NCI-H82 treated with DMSO at 0.1 percent for 48 hours (cell line): ENCODE results near the gene SLC35B2.

Experiments
- DNase-seq: peaks from one replicate; lab custom pipeline; 2025; ENCODE audit not compliant: unreplicated experiment; lab: John Stamatoyannopoulos, UW

SLC35B2 gene, protein sequence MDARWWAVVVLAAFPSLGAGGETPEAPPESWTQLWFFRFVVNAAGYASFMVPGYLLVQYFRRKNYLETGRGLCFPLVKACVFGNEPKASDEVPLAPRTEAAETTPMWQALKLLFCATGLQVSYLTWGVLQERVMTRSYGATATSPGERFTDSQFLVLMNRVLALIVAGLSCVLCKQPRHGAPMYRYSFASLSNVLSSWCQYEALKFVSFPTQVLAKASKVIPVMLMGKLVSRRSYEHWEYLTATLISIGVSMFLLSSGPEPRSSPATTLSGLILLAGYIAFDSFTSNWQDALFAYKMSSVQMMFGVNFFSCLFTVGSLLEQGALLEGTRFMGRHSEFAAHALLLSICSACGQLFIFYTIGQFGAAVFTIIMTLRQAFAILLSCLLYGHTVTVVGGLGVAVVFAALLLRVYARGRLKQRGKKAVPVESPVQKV

DNA sequence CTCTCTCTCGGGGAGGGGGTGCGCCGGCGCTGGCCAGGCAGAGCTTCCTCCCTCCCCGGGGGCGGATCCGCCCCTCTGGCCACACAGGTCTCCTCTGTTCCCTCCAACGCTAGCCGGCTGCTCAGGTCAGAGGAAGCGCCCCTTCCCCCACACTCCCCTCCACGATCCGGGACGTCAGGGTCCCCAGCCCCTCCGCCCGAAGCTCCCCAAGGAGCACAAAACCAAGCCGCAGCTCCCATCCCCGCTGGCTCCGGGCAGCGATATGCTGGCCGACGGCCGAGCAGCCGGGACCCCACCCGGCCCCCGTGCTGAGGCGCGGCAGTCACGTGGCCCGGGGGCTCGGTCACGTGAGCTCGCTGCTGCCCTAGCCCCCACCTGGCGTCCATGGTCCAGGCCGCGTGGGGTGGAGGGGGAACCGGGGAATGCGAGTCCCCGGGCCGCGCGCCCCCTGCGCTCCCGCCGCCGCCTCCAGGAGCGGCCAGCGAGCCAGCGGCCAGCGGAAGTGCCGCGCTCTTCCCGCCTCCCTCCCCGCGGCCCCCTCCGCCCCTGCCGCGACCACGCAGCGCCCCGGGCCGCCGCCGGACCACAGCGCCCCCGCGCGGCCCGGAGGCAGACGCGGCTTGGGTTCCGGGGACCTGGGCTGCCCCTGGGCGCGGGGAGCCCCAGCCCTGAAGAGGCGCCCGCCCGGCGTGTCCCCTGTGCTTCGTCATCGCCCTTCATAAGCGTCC is at the start of gene SLC35B2:
Gene SLC35B2, minus strand, starts transcription at position 504 of the 728 bp plus-strand sequence. Its CDS starts 118 bp downstream, at position 386.
- peak; percentile 35 for DNase-seq

DNA sequence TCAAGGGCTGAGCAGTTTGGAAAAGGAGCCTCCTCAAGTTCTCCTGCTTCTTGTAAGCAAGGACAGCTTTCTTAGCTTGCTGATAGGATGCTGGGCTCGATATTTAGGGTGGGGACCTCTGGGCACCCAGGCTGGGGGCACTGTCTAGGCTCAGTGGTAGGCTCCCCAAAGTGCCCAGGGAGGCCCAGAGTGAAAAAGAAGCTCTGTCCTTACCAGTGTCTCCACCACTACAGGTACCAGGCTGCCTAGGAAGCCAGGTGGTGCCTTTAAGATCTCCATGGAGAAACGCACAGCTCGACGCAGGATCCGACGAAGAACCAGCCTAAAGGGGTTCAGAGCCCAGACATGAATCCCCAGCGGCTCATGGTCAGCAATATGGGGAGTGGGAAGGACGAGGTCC is 49.4 kb upstream of the SLC35B2 start:
- no peak for DNase-seq

DNA sequence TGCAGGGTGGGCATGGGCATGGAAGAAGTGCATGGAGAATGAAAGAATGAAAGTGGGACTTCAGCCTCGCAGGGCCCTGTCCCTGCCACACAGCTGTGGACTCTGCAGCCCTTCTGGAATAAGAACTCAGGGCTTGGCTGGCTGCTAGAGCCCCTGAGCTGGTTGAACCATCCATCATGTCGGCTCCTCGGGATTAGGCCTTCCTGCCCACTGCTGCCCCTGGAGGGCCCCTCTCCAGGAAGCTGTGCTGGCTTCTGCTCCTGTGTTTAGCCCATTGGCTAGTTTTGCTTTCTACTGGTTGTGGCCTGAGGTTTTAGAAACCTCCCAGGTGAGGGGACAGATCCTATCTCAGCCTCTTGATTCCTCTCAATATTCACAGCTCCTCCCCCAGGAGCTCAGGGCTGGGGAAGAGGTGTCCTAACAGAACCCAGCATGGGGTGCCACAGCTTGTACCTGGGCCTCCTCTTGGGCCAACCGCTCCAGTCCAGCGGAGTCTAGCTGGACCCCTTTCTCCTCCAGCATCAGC is 47.9 kb upstream of the SLC35B2 start:
- no peak for DNase-seq

DNA sequence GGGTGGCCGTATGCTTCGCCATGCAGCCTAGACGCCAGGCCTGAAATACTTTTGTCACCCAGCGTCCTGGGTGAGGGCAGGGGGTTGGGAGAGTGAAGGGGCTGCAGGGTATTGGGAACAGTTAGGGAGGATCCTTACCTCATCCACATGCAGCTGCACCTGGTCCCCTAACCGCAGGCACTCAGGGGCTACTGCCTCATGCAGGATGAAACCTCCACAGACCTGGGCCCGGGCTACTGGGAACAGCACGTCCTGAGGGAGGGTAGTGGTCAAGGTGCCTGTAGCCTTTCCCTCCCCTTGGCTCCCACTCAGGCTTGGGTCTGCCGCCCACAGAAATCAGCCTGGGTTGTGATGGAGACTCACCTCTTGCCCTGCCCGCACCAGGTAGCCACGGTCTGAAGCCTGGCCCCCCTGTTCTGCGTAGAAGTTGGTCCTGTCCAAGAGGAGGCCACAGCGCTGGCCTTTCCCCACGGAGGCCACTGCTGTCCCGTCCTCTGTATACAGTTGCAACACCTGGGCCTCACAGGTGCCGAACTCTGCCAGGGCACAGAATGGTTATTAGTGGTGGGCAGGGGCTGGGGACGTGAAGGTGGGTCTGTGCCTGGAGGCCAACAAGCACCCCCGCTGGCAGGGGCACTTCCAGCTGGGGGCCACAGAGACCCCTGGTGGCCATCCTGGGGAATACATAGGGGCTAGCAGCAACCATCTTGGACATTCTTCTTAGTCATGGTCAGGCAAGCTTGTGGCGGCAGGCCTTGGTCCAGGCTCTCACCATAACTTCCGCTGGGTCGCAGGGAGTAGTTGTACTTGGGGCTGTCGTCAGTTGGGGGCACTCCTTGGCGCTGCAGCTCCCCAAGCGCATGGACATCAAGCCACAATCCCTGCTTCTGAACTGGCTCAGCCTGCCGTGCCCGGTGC is 47.2 kb upstream of the SLC35B2 start:
- DNase-seq: no peak

DNA sequence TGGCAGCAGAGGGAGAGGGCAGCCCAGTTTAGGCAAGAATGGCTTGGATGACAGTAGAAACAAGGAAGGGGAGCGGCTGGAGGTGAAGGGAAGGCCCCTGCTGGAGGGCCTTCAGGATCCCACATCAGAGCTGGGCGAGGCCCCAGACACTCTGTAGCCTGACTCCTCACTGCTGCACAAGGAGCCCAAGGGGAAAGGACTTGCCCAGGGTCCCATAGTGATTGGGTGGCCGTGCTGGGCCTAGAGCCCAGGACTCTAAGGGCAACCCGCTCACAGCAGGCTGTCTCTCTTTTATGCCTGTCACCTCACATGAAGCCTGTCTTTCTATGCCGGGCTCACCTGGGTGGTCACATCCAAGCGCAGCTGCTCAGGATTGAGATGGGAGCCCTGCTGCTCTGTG is 46.5 kb upstream of the SLC35B2 start:
- DNase-seq: no peak

DNA sequence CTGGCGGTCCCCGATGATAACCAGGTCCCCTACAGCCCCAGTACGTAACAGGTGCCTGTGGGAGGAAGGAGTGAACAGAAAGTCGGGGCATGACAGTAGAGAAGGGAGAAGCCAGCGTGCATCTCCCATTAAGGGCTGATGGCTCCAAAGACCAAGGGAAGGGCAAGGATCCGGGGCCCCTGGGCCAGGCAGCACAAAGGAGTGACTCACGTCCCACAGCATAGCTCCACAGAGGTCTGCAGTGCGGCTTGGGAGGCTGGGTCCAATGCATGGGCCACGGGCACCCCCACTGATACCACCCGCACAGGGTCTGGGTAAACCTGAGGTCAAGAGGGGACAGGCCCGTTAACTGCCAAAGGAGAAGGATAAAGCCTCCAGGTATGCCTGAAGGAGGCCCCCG is 45.5 kb upstream of the SLC35B2 start:
- DNase-seq: no peak

DNA sequence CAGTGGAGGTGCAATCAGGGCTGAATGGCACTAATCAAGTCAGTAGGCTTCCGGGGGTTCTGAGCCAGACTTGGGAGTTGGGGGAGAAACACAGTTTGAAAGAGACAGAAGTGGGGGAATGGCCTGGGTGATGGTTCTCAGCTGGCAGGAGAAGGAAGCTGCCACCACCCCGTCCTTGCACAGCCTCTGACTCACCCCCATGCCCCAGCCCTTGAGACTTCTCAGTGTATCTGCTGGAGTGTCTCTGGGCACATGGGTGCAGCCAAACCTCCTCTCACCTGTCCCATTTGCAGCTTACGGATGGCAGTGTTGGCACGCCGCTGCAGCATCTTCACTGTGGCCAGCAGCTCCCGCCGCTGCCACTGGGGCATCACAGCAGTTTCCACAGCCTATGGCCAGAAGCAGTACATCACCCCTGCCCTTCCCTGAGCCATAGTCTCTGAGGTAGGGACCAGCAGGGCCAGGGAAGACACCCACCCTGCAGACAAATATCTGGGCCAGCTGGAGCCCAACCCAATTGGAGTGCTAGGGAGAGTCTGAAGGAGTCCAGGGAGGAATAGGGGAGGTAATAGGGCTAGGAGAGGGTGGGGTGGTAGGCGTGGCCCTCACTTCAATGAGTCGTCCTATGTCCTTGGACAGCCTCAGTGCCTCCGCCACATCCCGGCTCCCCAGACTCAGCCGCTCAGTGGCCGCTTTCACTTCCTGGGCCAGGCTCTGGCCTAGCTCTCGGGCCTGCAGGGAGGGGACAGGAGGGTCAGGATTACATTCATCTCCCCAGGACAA is 44.6 kb upstream of the SLC35B2 start:
- DNase-seq: no peak

DNA sequence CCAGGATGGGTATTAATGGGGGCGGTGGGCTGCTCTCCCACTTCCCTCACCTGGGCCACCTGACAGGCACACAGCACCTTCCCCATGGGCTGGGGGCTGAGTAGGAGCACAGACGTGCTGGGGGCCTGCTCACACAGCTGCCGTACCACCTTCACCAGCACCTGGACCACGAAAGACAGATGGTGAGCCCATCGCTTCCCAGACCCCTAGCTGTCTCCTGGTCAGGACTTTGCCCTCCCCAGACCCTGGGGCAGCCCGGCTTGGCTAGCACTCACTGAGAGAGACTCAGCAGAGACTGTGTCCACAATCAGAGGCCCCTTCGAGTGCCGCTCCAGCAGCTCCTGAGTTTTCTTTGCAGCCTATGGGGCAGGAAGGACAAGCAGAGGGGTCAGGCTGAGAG is 43.8 kb upstream of the SLC35B2 start:
- DNase-seq: no peak

DNA sequence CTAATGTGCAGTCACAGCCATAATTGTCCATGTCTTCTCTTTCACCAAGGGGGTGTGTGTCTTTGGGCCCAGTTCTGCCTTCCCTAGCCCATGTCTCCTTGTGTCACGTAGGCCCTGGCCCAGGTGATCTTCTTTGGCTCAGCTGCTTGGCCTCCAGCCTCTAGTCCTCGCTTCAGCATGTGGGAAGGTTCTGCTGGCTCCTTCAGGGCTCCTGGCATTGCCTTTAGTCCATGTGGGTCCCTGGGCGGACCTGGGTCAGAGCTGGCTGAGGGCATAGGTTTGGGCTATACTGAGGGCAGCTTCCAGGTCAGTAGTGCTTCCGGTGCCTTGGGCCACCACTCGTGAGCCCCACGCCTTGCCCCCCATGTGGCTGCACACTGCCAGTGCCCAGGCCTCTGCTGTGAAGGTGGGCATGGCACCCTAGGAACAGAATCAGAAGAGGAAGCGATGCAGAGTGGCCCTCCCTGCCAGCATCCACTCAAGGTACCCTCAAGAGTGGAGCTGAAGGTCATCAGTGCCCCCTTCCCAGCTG is 43.0 kb upstream of the SLC35B2 start:
- DNase-seq: no peak

DNA sequence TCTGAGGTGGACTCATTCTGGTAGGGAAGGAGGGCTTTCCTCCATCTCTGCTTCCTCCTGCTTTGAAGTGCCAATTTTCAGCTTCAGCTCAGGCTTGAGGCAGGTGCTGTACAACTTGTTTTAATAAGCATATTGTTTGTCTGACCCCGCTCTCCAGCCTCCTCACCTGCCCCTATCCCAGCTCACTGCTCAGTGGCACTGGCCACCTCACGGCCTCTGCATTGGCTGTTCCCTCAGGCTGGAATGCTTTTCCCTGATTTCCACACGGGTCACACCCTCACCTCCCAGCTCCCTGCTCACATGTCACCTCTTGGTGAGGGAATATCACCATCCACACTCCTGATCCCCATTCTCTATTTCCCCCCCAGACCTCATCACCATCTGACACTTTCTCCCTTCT is 41.5 kb upstream of the SLC35B2 start:
- DNase-seq: no peak

DNA sequence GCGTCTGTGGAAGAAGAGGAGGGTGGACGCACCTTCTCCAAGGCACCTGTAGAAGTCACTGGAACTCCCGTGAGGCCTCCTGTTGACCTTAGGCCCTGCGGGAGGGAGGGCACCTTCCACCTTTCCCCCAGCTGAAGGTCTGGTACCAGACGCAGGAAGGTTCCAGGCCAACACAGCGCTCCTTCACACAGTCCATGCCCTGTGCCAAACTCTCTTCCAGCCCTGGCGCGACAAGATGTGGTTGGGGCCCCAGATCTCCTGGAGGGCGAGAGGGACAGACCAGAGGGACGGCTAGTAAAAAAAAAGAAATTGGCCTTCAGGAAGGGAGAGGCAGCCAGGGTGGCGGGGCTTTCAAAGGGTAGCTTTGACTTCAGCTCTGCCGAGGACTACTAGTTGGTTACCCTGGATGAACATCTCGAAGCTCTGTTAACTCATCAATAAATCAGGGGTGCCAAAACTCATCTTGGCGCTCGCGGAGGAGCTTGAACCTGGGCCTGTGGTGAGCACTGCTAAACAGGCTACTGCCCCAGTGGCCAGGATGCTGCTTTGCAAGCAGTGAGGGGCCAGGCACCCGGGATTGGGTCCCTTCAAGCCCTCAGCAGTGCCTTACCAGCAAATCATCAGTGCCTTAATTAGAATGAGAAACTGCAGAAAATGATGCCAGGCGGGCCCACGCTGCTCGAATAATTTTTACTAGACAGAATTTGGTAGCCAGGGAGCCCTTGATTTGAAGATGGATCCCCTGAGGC is 40.9 kb upstream of the SLC35B2 start:
- DNase-seq: no peak

DNA sequence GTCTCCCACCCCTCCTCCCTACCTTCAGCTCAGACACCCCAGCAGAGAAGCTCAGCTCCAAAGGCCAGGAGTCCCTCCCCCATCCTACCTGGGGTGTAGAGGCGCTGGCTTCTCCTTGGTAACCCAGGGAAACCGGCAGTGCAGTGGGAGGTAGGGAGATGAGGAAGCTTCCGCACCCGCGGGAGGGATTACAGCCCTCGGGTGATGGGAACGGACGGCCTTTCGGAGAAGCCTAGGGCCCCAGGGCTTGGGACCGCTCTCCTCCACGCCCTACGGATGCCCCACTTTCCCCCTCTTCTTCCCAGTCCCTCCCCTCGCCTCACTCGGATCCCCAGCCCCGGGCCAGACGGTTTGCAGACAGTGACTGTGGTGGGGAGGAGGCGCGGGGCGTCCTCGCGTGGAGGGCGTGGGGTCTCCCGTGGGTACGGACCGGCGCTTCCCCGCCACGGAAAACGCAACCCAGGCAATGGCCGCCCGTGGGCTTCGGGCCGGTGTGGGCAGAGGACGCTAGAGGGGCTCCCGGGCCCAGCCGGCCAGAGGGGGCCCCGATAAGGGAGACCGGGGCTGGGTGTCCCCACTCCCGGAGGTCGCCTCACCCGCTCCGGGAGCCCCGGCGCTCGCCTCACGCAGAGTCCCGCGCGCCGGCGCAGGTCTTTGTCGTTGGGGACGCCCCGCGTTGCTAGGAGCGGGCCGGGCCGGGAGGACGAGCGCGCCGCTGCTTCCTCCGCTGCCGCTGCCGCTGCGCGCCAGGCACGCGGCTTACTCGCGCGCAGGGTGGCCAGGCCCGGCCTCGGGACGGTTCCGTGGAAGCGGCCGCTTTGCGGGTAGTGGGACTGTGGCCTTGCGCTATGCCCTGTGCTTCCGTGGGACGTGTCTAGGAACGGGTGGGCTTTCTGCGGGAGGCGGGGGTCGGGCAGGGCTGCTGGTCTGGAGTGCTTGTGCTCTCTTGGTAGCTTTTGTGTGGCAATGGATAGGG is 40.0 kb upstream of the SLC35B2 start:
- no peak for DNase-seq

DNA sequence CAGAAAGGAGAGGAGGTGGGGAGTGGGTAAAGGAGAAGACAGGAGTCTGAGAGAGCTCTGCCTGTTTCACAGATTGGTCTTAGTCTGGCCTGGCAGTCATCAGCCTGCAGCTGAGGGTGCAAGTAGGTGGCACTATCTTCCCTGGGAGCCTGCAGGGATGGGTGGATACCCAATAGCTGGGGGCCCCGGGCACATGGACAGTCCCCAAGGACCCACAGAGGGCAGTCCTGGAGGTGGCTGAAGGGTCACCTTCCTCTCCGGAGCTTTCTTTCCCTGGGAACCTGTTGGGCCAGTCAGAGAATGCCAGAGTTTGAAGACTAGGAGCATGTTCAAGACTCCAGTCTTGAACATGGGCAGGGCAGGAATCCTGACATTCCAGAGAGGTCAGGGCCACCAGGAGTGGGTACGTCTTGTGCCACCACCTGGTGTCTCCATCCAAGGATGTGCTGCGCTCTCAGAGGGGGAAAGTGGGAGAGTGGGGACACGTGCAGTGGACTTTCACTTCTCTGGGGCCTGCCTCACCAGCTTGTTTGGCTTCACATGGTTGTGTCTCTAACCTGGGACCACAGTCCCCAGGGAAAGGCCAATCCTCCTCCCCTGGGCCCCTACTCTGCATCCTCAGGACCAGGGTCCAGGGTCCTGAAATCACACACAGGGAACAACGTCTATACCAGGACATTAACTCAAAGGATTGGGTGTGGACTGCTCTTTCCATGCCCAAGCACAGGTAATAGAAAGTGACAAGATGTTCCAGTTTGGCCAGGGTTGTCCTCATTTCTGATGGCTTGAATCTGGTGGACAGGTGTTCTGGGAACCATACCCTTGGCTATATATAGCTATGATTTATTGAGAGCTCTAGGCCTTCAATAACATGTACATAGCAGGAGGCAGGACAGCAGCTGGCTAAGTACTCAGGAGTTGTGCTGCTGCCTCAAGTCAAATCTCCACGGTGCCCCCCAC is 37.8 kb upstream of the SLC35B2 start:
- DNase-seq: no peak

DNA sequence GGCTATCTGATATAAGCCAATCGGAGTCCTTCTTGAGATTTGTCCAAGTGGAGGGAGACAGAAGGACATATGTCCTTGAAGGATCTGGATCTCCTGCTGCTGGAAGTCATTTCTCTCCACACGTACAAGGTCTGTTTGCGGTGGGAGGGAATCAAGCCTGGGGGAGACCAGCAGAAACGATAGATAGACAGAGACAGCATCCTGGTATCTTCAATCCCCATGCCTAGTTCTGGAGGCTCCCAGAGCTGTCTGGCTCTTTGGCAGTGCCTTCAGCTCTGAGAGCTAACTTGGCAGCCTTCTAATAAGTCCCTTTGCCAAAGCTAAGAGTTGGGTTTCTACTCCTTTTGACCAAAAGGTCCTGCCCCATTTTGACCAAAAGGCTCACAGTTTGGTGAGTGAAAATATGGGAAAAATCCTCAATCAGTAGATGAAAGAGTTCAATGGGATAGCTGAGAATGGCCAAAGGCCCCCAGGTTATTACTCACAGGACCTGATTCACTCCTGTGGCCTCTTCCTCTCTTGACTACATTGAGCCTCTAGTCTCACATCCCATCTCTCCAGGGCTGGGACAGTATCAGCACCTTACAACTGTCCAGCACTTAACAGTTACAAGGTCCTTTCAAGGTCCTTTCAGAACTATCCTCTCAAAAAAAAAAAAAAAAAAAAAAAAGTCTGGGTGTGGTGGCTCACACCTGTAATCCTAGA is 35.5 kb upstream of the SLC35B2 start:
- no peak for DNase-seq

DNA sequence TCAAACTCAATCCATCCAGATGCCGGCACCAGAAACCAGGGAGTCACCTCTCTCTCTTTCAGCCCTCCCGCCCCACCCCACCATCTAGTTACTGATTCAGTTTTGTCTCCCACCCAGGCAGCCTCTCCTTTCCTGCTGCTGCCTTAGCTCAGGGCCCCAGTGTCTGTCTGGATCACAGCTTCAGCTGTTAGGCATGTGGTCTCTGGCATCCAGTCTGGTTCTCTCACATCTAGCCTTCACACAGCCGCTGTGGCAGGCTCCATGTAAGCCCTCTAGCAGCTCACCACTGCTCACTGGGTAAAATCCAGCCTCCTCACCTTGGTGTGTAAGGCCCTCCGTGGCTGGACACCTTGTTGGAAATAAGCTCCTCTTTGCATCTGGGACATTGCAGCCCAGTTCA is 34.5 kb upstream of the SLC35B2 start:
- DNase-seq: no peak

DNA sequence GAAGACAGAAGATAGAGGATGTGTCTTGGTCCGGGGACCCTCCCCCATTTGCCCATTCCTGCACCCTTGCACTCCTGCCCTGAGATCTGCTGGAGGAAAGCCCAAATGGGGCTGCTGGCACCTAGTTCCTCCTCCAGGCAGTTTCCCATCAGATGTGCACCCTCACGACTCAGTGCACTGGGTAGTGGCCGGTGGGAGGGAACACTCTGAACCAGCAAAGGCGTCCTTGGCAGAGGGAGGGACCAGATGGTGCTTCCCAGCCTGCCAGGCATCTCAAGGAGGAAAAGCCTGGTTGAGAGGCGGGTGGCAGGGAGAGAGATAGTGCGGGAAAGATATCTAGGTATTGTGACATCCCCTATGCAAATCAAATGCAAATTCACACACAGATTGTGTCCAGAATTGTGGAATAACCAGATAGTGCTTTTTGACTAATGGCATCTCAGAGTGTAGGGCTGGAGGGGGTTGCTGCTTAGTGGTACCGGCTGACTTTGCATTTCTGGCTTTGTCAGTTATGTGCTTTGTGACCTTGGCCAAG is 32.5 kb upstream of the SLC35B2 start:
- no peak for DNase-seq
